ENCODE measurements around the gene KRTAP6-2. TPM values are rescaled to one million over a fixed set of nuclear protein-coding genes. Genes with fewer than 3 reads are reported as not detected.

KRTAP6-2 gene
- total and polyA plus RNA-seq, 2 experiments from 2014 or later = not detected

DNA sequence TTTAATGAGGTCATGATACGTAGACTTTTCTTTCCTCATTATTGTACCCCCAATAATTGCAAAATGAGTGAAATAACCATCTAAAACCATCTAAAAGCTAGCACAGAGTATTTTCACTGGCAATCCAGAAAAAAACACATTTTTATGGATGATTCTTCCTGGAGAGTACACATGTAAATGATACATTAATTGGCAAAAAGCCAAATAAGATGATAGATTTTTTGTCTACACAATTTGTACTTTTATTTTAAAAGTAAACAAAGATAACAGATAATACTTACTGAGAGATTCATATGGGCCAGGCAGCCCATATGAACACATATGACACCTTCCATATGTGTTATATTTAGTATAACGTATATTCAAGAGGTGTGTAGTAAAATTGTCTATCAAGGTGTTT, 35.1 kb downstream of the KRTAP6-2 start (continued):
- TF ChIP-seq ZNF331 (CRISPR knock-in tag; IDR thresholded peaks at IDR 0.05; ENCODE audit: low read depth) (no peak), EZH2 (IDR thresholded peaks at IDR 0.05; ENCODE audit: low read depth, unreplicated experiment) (no peak), EZH2phosphoT487 (IDR thresholded peaks at IDR 0.05; ENCODE audit: unreplicated experiment) (no peak), POLR2AphosphoS5 (IDR thresholded peaks at IDR 0.05; ENCODE audit: low read depth) (no peak), JUNB (IDR thresholded peaks at IDR 0.05; ENCODE audit: unreplicated experiment) (no peak), NANOG (IDR thresholded peaks at IDR 0.05; ENCODE audit: borderline replicate concordance) (no peak)

DNA sequence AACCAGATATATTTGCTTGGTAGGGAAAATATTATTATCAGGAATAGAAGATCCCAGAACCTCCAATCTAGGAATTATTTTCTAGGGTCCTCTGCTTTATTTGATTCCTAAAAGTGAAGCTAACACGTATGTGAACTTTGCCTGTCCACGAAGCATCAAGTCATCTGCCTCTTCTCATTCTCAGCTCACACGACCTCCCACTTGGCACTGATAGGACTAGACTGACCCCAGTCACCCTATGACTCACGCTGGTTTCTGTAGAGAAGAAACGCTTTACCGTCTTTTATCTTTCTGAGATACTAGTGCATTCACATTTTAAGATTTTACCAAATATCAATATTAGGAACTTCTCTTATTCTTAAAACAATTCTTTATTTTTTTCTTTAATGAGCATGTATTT, 35.6 kb downstream of the KRTAP6-2 start:
- Mint-ChIP-seq H3K9me3 (no peaks in the 10 kb centered on the region), H3K4me1 (no peaks in the 10 kb centered on the region), H3K36me3 (ENCODE audit: low read depth) (no peaks in the 10 kb centered on the region), H3K27ac (no peak overlapping the region; the same call in 1 of the 2 replicates), H3K4me3 (no peak overlapping the region), H3K27me3 (ENCODE audit: insufficient read depth, low read depth, poor library complexity) (no peaks in the 10 kb centered on the region)
- H3K4me3 ChIP-seq = no peak overlapping the region
- no peaks in the 10 kb centered on the region for H3F3A ChIP-seq (replicated peaks; ENCODE audit: low read depth)
- H3K4me2 ChIP-seq = no peak overlapping the region
- no peak overlapping the region for H3K27ac ChIP-seq (ENCODE audit: low read depth)
- no peak for ATAC-seq
- no peaks in the 10 kb centered on the region for H3K4me1 ChIP-seq (ENCODE audit: insufficient read depth)
- TF ChIP-seq JUNB (IDR thresholded peaks at IDR 0.05; ENCODE audit: unreplicated experiment) = no peak
- TF ChIP-seq ZNF114 (CRISPR knock-in tag; IDR thresholded peaks at IDR 0.05) = no peak
- TF ChIP-seq, protein P1, sequence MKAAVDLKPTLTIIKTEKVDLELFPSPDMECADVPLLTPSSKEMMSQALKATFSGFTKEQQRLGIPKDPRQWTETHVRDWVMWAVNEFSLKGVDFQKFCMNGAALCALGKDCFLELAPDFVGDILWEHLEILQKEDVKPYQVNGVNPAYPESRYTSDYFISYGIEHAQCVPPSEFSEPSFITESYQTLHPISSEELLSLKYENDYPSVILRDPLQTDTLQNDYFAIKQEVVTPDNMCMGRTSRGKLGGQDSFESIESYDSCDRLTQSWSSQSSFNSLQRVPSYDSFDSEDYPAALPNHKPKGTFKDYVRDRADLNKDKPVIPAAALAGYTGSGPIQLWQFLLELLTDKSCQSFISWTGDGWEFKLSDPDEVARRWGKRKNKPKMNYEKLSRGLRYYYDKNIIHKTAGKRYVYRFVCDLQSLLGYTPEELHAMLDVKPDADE (IDR thresholded peaks at IDR 0.05) = no peak
- TF ChIP-seq NANOG (IDR thresholded peaks at IDR 0.05; ENCODE audit: borderline replicate concordance) = no peak
- TF ChIP-seq, protein P2, sequence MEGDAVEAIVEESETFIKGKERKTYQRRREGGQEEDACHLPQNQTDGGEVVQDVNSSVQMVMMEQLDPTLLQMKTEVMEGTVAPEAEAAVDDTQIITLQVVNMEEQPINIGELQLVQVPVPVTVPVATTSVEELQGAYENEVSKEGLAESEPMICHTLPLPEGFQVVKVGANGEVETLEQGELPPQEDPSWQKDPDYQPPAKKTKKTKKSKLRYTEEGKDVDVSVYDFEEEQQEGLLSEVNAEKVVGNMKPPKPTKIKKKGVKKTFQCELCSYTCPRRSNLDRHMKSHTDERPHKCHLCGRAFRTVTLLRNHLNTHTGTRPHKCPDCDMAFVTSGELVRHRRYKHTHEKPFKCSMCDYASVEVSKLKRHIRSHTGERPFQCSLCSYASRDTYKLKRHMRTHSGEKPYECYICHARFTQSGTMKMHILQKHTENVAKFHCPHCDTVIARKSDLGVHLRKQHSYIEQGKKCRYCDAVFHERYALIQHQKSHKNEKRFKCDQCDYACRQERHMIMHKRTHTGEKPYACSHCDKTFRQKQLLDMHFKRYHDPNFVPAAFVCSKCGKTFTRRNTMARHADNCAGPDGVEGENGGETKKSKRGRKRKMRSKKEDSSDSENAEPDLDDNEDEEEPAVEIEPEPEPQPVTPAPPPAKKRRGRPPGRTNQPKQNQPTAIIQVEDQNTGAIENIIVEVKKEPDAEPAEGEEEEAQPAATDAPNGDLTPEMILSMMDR (conservative IDR thresholded peaks at IDR 0.05; ENCODE audit: low read depth in 2 of 2) = no peak
- no peak for TF ChIP-seq CREB1 (CRISPR knock-in tag; IDR thresholded peaks at IDR 0.05; ENCODE audit: low read depth)
- no peak for TF ChIP-seq STAT1 (IDR thresholded peaks at IDR 0.05; ENCODE audit: unreplicated experiment)
- TF ChIP-seq ZNF331 (CRISPR knock-in tag; IDR thresholded peaks at IDR 0.05; ENCODE audit: low read depth) = no peak
- no peaks in the 10 kb centered on the region for H3K9me2 ChIP-seq (ENCODE audit: insufficient read depth)
- no peaks in the 10 kb centered on the region for H3K27me3 ChIP-seq (ENCODE audit: insufficient read depth)
- no peak overlapping the region for H2AFZ ChIP-seq
- H4K20me1 ChIP-seq (replicated peaks; ENCODE audit: insufficient read depth) = no peaks in the 10 kb centered on the region
- H3K36me3 ChIP-seq (ENCODE audit: insufficient read depth) = no peaks in the 10 kb centered on the region
- H3K79me2 ChIP-seq (replicated peaks; ENCODE audit: insufficient read depth) = no peaks in the 10 kb centered on the region
- no peak for DNase-seq (ENCODE audit: low spot score)

DNA sequence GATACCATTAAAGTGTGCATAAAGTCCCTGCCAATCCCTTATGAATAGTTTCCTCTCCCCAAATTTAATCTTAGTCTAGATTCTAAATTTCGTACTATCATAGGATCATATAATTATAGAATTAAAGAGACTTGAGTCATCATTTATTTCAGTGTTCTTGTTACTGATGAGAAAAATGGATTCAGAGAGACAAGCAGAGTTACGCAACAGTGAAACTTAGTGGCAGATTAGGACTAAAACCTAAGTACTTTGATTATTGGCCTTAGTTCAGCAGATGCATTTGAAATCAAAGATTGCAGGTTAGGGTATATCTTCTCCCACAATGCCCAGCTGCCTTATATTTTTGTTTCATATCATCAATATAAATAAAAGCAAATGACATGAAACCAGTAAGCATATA, 36.7 kb downstream of the KRTAP6-2 start:
- no peaks in the 10 kb centered on the region for H4K20me1 ChIP-seq (replicated peaks; ENCODE audit: insufficient read depth)
- no peaks in the 10 kb centered on the region for H3K36me3 ChIP-seq (ENCODE audit: insufficient read depth)
- H3K4me3 Mint-ChIP-seq = no peak overlapping the region
- no peak overlapping the region for H2AFZ ChIP-seq
- H3K27ac Mint-ChIP-seq = no peak overlapping the region
- no peak overlapping the region for H3K27ac ChIP-seq (ENCODE audit: low read depth)
- no peaks in the 10 kb centered on the region for H3K27me3 Mint-ChIP-seq (ENCODE audit: insufficient read depth, low read depth, poor library complexity)
- H3K36me3 Mint-ChIP-seq (ENCODE audit: low read depth) = no peaks in the 10 kb centered on the region
- no peaks in the 10 kb centered on the region for H3K4me1 ChIP-seq (ENCODE audit: insufficient read depth)
- DNase-seq (ENCODE audit: low spot score) (no peak), ATAC-seq (no peak)
- H3F3A ChIP-seq (replicated peaks; ENCODE audit: low read depth) = no peaks in the 10 kb centered on the region
- no peak for TF ChIP-seq STAT1 (IDR thresholded peaks at IDR 0.05; ENCODE audit: unreplicated experiment)
- no peak for TF ChIP-seq ZNF114 (CRISPR knock-in tag; IDR thresholded peaks at IDR 0.05)
- TF ChIP-seq JUNB (IDR thresholded peaks at IDR 0.05; ENCODE audit: unreplicated experiment) = no peak
- TF ChIP-seq POLR2AphosphoS5 (IDR thresholded peaks at IDR 0.05; ENCODE audit: low read depth) = no peak
- TF ChIP-seq, protein P1 (IDR thresholded peaks at IDR 0.05) = no peak
- no peaks in the 10 kb centered on the region for H3K9me2 ChIP-seq (ENCODE audit: insufficient read depth)
- no peaks in the 10 kb centered on the region for H3K4me1 Mint-ChIP-seq
- no peak overlapping the region for H3K4me3 ChIP-seq
- H3K9me3 Mint-ChIP-seq = no peaks in the 10 kb centered on the region
- H3K79me2 ChIP-seq (replicated peaks; ENCODE audit: insufficient read depth) = no peaks in the 10 kb centered on the region
- no peak overlapping the region for H3K4me2 ChIP-seq
- H3K27me3 ChIP-seq (ENCODE audit: insufficient read depth) = no peaks in the 10 kb centered on the region

Measured in GM23338 (cell line).